PFSK-1 (cell line): ENCODE data around the gene C16orf54.

Experiments
- FOXP2 ChIP-seq: optimal IDR thresholded peaks from 2 replicates; pipeline ENCODE3; 2011; ENCODE audit warnings: borderline replicate concordance, control low read depth, inconsistent platforms; ENCODE audit not compliant: insufficient read depth; ENCODE audit errors: extremely low read length, extremely low read depth
- POLR2AphosphoS5 ChIP-seq: IDR thresholded peaks from 2 replicates; pipeline ENCODE4 v1.6.1; 2012; ENCODE audit warnings: low read depth, mild to moderate bottlenecking, control low read depth, low read length, moderate library complexity
- SIN3A ChIP-seq: IDR thresholded peaks from 2 replicates; pipeline ENCODE4 v1.6.1; 2012; ENCODE audit warnings: mild to moderate bottlenecking, low read length, moderate library complexity, borderline replicate concordance; ENCODE audit not compliant: insufficient read depth
- TAF1 ChIP-seq: IDR thresholded peaks from 2 replicates; pipeline ENCODE4 v1.6.1; 2012; ENCODE audit warnings: low read length, control low read depth, borderline replicate concordance; ENCODE audit not compliant: insufficient read depth
- TF ChIP-seq, protein P1 (sequence below), 2 experiments: IDR thresholded peaks; 2 replicates each; pipeline versions ENCODE4 v1.6.1 to v1.8.0; 2011 to 2012; ENCODE audit warnings: low read depth in 2 of 2, low read length in 2 of 2, control low read depth in 1 of 2, inconsistent platforms in 1 of 2, mild to moderate bottlenecking in 1 of 2, moderate library complexity in 1 of 2; ENCODE audit not compliant: insufficient read depth in 1 of 2

Gene C16orf54

DNA sequence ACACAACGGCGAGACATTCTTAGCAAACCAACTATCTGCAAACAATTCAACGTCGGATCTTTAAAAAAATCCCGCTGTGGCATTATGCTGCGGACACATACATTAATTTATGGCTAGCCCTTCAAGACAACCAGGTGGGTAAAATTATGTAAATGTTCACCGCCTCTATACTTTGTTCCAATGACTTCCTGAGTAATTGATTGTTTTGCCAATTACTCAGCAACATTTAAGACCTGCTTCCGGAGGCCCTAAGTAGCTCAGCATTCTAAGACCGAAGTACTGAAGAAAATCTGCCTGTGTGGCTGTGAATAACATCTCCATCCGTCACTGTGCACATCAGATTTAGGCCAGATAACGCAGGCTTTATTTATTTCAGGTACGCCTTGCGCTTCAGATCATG, 43.5 kb downstream of the C16orf54 start:
- TF ChIP-seq, protein P1, sequence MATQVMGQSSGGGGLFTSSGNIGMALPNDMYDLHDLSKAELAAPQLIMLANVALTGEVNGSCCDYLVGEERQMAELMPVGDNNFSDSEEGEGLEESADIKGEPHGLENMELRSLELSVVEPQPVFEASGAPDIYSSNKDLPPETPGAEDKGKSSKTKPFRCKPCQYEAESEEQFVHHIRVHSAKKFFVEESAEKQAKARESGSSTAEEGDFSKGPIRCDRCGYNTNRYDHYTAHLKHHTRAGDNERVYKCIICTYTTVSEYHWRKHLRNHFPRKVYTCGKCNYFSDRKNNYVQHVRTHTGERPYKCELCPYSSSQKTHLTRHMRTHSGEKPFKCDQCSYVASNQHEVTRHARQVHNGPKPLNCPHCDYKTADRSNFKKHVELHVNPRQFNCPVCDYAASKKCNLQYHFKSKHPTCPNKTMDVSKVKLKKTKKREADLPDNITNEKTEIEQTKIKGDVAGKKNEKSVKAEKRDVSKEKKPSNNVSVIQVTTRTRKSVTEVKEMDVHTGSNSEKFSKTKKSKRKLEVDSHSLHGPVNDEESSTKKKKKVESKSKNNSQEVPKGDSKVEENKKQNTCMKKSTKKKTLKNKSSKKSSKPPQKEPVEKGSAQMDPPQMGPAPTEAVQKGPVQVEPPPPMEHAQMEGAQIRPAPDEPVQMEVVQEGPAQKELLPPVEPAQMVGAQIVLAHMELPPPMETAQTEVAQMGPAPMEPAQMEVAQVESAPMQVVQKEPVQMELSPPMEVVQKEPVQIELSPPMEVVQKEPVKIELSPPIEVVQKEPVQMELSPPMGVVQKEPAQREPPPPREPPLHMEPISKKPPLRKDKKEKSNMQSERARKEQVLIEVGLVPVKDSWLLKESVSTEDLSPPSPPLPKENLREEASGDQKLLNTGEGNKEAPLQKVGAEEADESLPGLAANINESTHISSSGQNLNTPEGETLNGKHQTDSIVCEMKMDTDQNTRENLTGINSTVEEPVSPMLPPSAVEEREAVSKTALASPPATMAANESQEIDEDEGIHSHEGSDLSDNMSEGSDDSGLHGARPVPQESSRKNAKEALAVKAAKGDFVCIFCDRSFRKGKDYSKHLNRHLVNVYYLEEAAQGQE (IDR thresholded peaks at IDR 0.05; ENCODE audit: insufficient read depth in 1 of 2, low read depth in 2 of 2, low read length in 2 of 2): no peak
- no peak for TF ChIP-seq FOXP2
- TF ChIP-seq TAF1: no peak
- no peak for TF ChIP-seq SIN3A
- no peak for TF ChIP-seq POLR2AphosphoS5

DNA sequence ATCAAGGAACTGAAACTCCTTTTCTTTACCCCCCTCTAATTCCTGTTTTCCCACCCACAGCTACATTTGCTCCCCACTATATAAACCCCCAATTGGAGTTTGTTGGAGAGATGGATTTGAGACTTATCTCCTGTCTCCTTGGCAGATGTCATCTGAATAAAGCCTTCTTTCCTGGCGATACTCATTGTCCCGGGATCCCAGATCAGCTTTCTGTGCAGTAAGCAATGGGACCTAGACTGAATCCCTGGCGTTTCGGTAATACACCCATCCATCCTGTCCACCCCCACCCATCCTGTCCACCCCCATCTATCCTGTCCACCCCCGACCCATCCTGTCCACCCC, 44.6 kb downstream of the C16orf54 start:
- TF ChIP-seq SIN3A: no peak
- no peak for TF ChIP-seq FOXP2
- TF ChIP-seq, protein P1 (IDR thresholded peaks at IDR 0.05; ENCODE audit: insufficient read depth in 1 of 2, low read depth in 2 of 2, low read length in 2 of 2): no peak
- TF ChIP-seq POLR2AphosphoS5: no peak
- TF ChIP-seq TAF1: no peak

DNA sequence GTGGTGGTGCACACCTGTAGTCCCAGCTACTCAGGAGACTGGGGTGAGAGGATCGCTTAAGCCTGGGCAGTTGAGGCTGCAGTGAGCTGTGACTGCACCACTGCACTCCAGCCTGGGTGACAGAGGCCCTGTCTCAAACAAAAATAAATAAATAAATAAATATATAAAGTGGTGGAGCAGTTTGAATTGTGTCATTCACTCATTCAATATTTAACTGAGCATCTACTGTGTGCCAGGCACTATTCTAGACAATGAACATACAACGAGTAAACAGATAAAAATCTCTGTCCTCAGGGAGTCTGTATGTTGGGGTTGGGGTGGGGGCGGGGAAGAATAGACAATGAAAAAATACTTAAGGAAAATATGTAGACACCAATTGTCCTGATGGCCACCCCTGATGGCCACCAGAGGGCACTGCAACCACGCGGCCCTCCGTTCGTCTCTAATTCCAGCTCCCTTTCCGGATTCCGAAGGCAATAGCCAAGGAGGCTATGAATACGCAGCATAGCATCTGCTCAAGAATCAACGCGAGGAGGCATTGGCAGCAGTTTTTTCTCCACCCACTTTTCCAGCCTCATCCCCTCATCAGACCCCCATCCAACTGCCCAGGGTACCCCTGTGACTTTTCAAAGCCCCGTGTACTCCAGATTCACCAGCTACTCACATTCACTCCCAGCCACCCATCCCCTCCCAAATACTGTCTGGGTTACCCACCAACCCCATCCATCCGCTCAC, 45.4 kb downstream of the C16orf54 start:
- TF ChIP-seq TAF1 (no peak), FOXP2 (no peak), SIN3A (no peak), POLR2AphosphoS5 (no peak)
- TF ChIP-seq, protein P1 (IDR thresholded peaks at IDR 0.05; ENCODE audit: insufficient read depth in 1 of 2, low read depth in 2 of 2, low read length in 2 of 2): no peak

GRCh38 chr16:29699324-29700219, 46.2 kb downstream of the C16orf54 start:
- TF ChIP-seq POLR2AphosphoS5 (no peak), SIN3A (no peak), TAF1 (no peak), FOXP2 (no peak)
- TF ChIP-seq, protein P1 (IDR thresholded peaks at IDR 0.05; ENCODE audit: insufficient read depth in 1 of 2, low read depth in 2 of 2, low read length in 2 of 2): no peak
